OCI-LY7 (cell line): ENCODE data around the gene HIP1R. TPM values are rescaled to one million over a fixed set of nuclear protein-coding genes. Genes with fewer than 3 reads are reported as not detected.

Source experiments
- BruUV-seq: library from RNA; stranded (reverse); fragments of 400-500 nt; replicated peaks from 2 replicates; lab custom pipeline; 2021; lab: Mats Ljungman, UMichigan
- CTCF ChIA-PET: fragments of 300-600 bp; sonication (Branson Sonifier 250); formaldehyde crosslinking; loops from one replicate; lab custom pipeline; 2022; ENCODE audit warnings: antibody characterized with exemption; ENCODE audit not compliant: unreplicated experiment; lab: Charles Lee
- POLR2A ChIA-PET: fragments of 300-600 bp; sonication (Branson Sonifier 250); formaldehyde crosslinking; loops from one replicate; lab custom pipeline; 2022; ENCODE audit warnings: antibody characterized with exemption; lab: Charles Lee
- DNase-seq: peaks from one replicate; pipeline ENCODE4 v3.0.0-alpha.2; 2015; ENCODE audit warnings: low spot score
- H2AFZ ChIP-seq: fragments of 200-600 bp; sonication (generic), shearing (Covaris generic); 2 replicates; pipeline ENCODE4 v1.6.1; 2014; ENCODE audit warnings: mild to moderate bottlenecking, antibody characterized with exemption, low read length, moderate library complexity
- H3K27ac ChIP-seq: fragments of 200-600 bp; sonication (generic); 2 replicates; pipeline ENCODE4 v1.5.1; 2014; ENCODE audit warnings: mixed run types, low read depth, mild to moderate bottlenecking, moderate library complexity, low read length, inconsistent platforms; ENCODE audit not compliant: poor library complexity, severe bottlenecking
- H3K36me3 ChIP-seq: fragments of 200-600 bp; sonication (generic); 2 replicates; pipeline ENCODE4 v1.6.1; 2014; ENCODE audit warnings: mild to moderate bottlenecking, antibody characterized with exemption, low read length, moderate library complexity, mixed read lengths; ENCODE audit not compliant: insufficient read depth
- H3K4me1 ChIP-seq: fragments of 200-600 bp; sonication (generic); 2 replicates; pipeline ENCODE4 v1.5.1; 2014; ENCODE audit warnings: mild to moderate bottlenecking, low read length; ENCODE audit not compliant: insufficient read depth, poor library complexity, severe bottlenecking
- H3K4me2 ChIP-seq: fragments of 200-600 bp; sonication (generic); 2 replicates; pipeline ENCODE4 v1.6.1; 2014; ENCODE audit warnings: mild to moderate bottlenecking, low read length
- H3K4me3 ChIP-seq: fragments of 200-600 bp; sonication (generic); 2 replicates; pipeline ENCODE4 v1.5.1; 2014; ENCODE audit warnings: mild to moderate bottlenecking, low read depth, low read length; ENCODE audit not compliant: poor library complexity, severe bottlenecking
- H3K79me2 ChIP-seq: fragments of 200-600 bp; sonication (generic); 2 replicates; pipeline ENCODE4 v1.6.1; 2016; ENCODE audit warnings: low read depth, mild to moderate bottlenecking, low read length, moderate library complexity, mixed read lengths; ENCODE audit not compliant: insufficient read depth
- H3K9me2 ChIP-seq: fragments of 200-600 bp; sonication (generic); 2 replicates; pipeline ENCODE4 v1.6.1; 2016; ENCODE audit warnings: mild to moderate bottlenecking, low read length, mixed read lengths; ENCODE audit not compliant: insufficient read depth
- H3K9me3 ChIP-seq: fragments of 200-600 bp; sonication (generic); 2 replicates; pipeline ENCODE4 v1.6.1; 2014; ENCODE audit warnings: mild to moderate bottlenecking, mixed run types, low read length, mixed read lengths
- H4K20me1 ChIP-seq: fragments of 200-600 bp; sonication (generic); 2 replicates; pipeline ENCODE4 v1.6.1; 2014; ENCODE audit warnings: mild to moderate bottlenecking, antibody characterized with exemption, low read length, moderate library complexity, mixed read lengths; ENCODE audit not compliant: insufficient read depth
- EZH2phosphoT487 ChIP-seq: fragments of 200-600 bp; sonication (generic); IDR thresholded peaks from 2 replicates; pipeline ENCODE4 v1.6.1; 2018; ENCODE audit warnings: low read depth, borderline replicate concordance, mild to moderate bottlenecking, mixed run types, antibody characterized with exemption, low read length, moderate library complexity, mixed read lengths
- intact Hi-C: fragments of 100-400 bp; cut with micrococcal nuclease; formaldehyde crosslinking; loops from one replicate; pipeline ENCODE4 v1.10.0; 2022; ENCODE audit not compliant: unreplicated experiment
- total RNA-seq, 2 experiments: library from RNA; depleted of rRNA in 1 of 2; stranded (reverse); fragments of >200 nt in 1 of 2; shearing (Covaris generic) in 1 of 2; gene quantifications; 2 replicates each; pipeline ENCODE4 v1.2.3, GENCODE V29; 2014 to 2022
- TF ChIP-seq, protein P1 (sequence below): fragments of 200-600 bp; sonication (generic); conservative IDR thresholded peaks from 2 replicates; pipeline ENCODE4 v1.5.1; 2014; ENCODE audit warnings: mild to moderate bottlenecking, antibody characterized with exemption, low read length, moderate library complexity, mixed read lengths

The HIP1R gene
- total RNA-seq, 2 experiments from 2014 or later, result 56.5 to 66.4 TPM

DNA sequence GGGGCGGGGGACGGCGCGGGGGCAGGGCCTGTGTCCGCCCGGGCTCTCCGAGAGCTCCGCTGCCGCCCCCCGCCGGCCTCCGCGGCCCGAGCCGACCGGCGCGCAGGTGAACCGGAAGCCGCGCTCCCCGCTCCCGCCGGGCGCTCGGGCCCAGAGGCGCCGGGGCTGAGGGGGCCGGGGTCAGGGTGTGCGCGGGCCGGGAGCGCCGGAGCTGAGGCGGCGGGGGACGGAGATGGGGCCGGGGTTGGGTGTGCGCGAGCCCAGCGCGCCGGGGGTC, 431 bp downstream of the HIP1R start:
- no peaks in the 10 kb centered on the region for H3K9me2 ChIP-seq
- peak; percentile 75 for DNase-seq
- H3K4me3 ChIP-seq, result peak overlapping the region; percentile 93
- intact Hi-C loops, result loop anchor here (2.0 to 5.0 kb wide), 2 partner anchors 25 to 43 kb away; no protein-coding TSS in a partner anchor
- H3K36me3 ChIP-seq, result peaks cover 20% of the 10 kb centered on the region
- H3K4me1 ChIP-seq, result peaks cover 35% of the 10 kb centered on the region
- ChIA-PET CTCF (interaction anchor here (1.1 kb wide), 1 partner anchor 42 kb away, joined by 3 read pairs; no protein-coding TSS in a partner anchor), POLR2A (interaction anchor here (1.2 kb wide), 1 partner anchor 10 kb away, joined by 3 read pairs; no protein-coding TSS in a partner anchor)
- TF ChIP-seq, protein P1, sequence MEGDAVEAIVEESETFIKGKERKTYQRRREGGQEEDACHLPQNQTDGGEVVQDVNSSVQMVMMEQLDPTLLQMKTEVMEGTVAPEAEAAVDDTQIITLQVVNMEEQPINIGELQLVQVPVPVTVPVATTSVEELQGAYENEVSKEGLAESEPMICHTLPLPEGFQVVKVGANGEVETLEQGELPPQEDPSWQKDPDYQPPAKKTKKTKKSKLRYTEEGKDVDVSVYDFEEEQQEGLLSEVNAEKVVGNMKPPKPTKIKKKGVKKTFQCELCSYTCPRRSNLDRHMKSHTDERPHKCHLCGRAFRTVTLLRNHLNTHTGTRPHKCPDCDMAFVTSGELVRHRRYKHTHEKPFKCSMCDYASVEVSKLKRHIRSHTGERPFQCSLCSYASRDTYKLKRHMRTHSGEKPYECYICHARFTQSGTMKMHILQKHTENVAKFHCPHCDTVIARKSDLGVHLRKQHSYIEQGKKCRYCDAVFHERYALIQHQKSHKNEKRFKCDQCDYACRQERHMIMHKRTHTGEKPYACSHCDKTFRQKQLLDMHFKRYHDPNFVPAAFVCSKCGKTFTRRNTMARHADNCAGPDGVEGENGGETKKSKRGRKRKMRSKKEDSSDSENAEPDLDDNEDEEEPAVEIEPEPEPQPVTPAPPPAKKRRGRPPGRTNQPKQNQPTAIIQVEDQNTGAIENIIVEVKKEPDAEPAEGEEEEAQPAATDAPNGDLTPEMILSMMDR, result no peak
- TF ChIP-seq EZH2phosphoT487, result no peak
- H2AFZ ChIP-seq, result peak overlapping the region; percentile 52; the same call in 1 of the 2 replicates
- H3K79me2 ChIP-seq, result peaks cover 35% of the 10 kb centered on the region
- no TSS peak for BruUV-seq
- peak overlapping the region; percentile 91 for H3K27ac ChIP-seq
- H3K9me3 ChIP-seq, result no peaks in the 10 kb centered on the region
- H4K20me1 ChIP-seq, result peaks cover 12% of the 10 kb centered on the region; the same call in 1 of the 2 replicates
- peak overlapping the region; percentile 90 for H3K4me2 ChIP-seq

DNA sequence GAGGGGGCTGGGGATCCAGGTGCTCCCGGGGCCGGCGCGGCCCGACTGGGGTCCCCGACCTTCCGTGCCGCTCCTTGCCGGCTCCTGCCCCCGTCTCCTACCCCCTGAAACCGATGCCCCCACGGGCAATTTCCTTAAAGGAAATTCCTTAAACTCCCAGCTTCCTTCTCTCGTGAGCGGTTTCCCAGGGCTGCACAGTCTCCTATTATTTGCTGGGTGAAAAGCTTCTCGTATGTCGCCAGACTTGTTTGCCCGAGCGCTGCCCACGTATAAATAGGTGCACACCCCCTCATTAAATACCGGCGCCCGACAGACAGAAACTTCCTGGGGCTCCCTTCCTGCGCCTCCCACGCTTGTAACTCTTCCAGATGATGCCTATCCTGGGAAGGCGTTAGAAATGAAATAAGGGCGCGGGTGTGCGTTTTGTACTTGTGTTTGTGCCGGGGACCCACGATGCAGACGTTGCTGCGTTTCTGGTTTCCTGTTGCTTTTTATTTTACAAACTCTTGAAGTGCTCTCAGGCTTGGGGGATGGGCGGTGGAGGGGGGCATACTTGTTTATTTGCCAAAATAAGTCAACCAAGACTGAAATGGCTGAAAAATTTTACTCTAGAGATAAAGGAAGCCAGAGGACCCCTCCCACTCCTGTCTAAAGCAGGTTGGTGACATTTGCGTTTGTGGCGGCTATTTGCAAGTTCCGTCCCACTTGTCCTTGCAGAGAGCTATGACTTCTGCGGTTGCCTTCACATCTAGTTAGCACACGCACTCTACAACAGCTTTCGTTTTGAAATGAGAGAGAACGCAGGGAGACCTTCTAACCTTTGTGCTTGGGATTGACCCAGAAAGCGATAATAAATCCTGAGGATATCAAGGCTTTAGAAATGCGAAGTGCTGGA, 1.0 kb downstream of the HIP1R start:
- POLR2A ChIA-PET, result interaction anchor here (0.6 to 1.2 kb wide), 5 partner anchors 10 to 375 kb away, joined by 3 to 5 read pairs (median 3); partner anchors contain the start of gene CCDC62
- H3K4me3 ChIP-seq, result peak overlapping the region; percentile 93
- intact Hi-C loops, result loop anchor here (5.0 kb wide), 1 partner anchor 44 kb away; no protein-coding TSS in a partner anchor
- no peak for TF ChIP-seq EZH2phosphoT487
- TF ChIP-seq, protein P1, result no peak
- H3K9me2 ChIP-seq, result no peaks in the 10 kb centered on the region
- peak overlapping the region; percentile 90 for H3K4me2 ChIP-seq
- BruUV-seq, result no TSS peak
- peak overlapping the region; percentile 91 for H3K27ac ChIP-seq
- peaks cover 35% of the 10 kb centered on the region for H3K79me2 ChIP-seq
- CTCF ChIA-PET, result interaction anchor here (0.6 to 1.1 kb wide), 2 partner anchors 42 to 762 kb away, joined by 3 to 7 read pairs; no protein-coding TSS in a partner anchor
- H2AFZ ChIP-seq, result peak overlapping the region; percentile 52; the same call in 1 of the 2 replicates
- H3K9me3 ChIP-seq, result no peaks in the 10 kb centered on the region
- peaks cover 20% of the 10 kb centered on the region for H3K36me3 ChIP-seq
- H3K4me1 ChIP-seq, result peaks cover 35% of the 10 kb centered on the region
- DNase-seq, result peak; percentile 93
- H4K20me1 ChIP-seq, result peaks cover 12% of the 10 kb centered on the region; the same call in 1 of the 2 replicates
